SK-MEL-5 (cell line): ENCODE measurements around the gene TMEM114. TPM values are rescaled to one million over a fixed set of nuclear protein-coding genes. Genes with fewer than 3 reads are reported as not detected.

Source experiments
- DNase-seq: peaks from one replicate; pipeline ENCODE4 v3.0.0-alpha.2; 2016; ENCODE audit warnings: low read depth, low spot score
- in situ Hi-C: cut with HindIII; loops from 2 replicates; pipeline ENCODE4 v1.10.0; 2016; ENCODE audit warnings: low sequenced_read_pairs, high pct_unique_total_duplicates, low pct_unique_long_range_greater_than_20kb
- polyA plus RNA-seq, 2 experiments: library from polyadenylated mRNA; depleted of rRNA; stranded (reverse); fragments of >200 nt; gene quantifications; 2 replicates each; pipeline ENCODE4 v1.2.3, GENCODE V29; 2015
- total RNA-seq: library from RNA; depleted of rRNA; stranded (reverse); fragments of >200 nt; shearing (Covaris generic); gene quantifications from 2 replicates; pipeline ENCODE4 v1.2.3, GENCODE V29; 2014; rRNA removed

TMEM114 gene
- total RNA-seq: not detected in 2 replicates
- not detected in 2 replicates for polyA plus RNA-seq (2015; cell fraction: cytosol; rRNA removed)
- polyA plus RNA-seq (2015; cell fraction: nucleus; rRNA removed): not detected in 2 replicates

DNA sequence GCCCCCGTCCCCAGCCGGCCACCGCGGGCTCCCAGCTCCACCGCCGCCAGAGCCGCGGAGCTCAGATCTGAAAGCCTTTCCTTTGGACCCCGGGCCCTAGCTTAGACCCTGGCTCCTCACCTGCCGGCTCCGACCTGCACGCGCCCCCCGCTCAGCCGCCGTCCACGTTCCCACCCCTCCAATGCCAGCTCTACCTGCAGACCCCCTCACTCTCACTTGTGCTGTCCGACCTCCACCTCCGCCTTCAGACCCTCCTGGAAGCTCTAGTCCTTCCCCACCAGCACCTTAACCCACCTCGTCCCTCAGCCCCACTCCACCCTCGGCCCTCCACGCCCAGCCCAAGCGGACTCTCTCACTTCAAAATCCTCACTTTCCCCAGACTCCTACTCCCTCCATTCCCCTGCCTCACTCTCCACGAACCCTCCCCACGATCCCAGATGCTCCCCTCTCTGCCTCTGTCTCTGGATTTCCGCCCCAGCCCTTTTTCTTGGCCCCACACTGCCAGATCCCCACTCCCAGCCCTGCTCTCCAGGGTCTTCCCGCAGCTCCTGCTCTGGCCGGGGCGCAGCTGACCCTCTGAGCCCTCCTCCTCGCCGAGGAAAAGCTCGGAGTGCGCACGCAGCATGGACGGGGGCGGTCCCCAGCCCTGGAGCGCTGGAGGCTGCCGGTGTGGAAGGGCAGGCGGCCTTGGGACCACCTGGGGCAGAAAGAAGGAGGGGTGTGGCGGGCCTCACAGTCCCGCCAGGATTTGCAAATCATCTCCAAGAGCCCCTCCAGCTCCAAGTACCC, at the start of gene TMEM114:
TMEM114 (minus strand) TSS at position 612 of the 789 bp plus-strand sequence. CDS start 673 bp downstream, outside the sequence.
- DNase-seq: no peak
- in situ Hi-C loops: no loop called here

DNA sequence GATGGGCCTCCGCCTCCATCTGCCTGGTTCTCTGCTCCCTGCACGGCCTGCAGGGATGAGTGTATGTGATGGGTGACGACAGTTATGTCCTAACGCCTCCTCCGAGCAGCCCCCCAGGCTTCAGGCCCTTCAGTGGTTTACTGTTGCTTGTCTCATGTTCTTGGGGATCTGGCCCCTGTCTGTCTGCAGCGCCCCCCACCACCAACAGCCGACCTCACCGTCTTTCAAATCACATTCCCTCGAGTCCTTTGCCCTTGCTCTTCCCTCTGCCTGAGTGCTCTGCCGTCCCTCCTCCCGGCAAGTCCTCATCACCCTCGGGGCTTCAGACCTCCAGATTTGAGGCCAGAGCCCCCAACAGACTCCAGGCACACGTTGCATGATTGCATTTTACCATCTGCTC, 49.4 kb upstream of the TMEM114 start:
- in situ Hi-C loops: no loop called here
- DNase-seq: no peak

DNA sequence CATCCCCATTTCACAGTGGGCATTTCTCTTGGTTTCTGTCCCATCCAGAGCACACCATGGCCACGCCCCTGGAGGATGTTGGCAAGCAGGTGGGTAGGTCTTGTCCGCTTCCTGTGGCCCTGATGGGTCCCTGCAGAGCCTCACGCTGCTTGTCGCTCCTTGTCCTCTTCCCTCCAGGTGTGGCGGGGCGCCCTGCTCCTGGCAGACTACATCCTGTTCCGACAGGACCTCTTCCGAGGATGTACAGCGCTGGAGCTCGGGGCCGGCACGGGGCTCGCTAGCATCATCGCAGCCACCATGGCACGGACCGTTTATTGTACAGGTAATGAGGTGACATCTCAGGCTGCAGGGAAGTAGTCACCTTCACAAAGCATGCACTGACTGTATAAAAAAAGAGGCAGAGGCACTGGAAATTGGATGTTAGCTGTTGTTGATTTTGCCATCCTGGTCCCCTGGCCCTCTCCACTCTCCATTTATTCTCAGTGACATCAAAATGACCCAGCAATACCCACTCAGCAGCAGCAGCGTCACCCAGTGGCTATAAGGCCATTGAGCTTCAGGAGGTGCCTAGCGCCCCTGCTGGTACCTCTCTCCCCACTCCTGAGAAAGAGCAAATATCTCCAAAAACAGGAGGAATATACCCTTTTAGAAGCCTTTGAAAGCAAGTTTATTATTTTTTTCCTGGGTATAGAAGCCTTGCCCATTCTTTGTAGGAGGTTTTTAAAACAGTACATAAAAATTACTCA, 44.9 kb upstream of the TMEM114 start:
- peak; percentile 75 for DNase-seq
- in situ Hi-C loops: no loop called here

DNA sequence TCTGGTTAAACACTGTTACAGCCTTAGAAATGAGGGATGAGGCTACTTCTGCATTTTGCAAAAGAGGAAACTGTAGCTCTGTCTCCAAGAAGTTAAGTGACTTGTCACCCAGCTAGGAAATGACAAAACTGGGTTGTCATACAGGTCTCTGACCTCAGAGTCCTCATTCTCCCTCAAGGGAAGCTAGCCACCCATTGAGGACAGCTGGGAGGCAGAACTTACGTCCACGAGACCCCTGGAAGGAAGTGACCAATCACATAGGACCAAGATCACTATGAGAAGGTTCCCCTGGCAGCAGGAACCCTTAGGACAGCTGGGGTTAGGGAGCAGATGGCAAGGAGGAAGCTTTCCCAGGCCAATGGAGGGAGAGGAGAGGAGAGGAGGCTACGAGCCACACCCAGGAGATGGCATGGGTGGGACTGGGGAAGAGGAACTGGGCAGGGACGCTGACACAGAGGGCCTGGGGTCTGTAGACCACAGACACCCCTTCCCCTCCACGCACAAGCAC, 42.4 kb upstream of the TMEM114 start:
- DNase-seq: no peak
- in situ Hi-C loops: no loop called here

DNA sequence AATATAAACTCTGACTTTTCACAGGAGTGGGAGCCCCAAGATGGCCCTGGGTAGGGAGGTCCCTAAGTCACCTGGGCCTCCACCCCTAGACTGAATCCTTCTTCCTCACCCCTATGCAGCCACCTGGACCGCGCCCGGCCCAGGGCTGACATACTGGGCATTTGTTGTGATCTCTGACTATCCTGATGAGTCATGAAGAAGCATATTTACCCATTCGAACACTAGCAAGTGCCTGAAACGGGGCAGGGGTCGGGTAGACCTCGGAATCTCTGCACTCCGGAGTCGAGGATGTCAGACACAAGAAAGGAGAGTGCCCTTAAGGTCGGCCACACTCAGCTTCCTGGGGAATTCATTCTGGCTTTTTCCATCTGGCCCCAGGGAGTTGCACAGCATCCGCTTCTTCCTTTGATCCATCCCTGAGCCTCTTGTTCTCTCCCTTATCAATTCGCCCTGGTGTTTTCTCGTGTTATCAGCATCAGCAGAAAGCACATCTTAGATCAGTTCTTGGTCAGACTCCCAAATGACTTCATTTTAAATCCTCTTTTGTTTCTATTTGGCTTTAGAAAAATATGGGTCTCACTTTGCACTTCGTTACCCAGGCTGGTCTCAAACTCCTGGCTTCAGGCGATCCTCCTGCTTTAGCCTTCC, 41.6 kb upstream of the TMEM114 start:
- DNase-seq: no peak
- in situ Hi-C loops: no loop called here

DNA sequence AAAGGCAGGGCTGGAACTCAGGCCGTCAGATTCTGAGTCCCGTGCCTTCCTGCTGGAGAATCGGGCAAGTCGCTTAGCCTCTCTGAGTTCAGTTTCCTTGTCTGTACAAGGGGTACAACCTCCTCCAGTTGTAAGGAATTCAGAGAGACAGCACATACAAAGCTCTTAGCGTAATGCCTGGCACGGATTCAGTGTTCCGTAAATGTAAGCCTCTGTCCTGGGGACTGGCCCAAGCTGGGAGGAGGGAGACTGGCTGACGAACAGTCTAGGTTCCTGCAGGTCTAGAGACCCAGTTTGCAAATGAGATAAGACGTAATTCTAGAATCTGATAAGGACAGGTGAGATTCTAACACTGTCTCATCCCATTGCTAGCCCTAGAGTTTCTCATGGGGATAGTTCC, 41.1 kb upstream of the TMEM114 start:
- DNase-seq: no peak
- in situ Hi-C loops: no loop called here

DNA sequence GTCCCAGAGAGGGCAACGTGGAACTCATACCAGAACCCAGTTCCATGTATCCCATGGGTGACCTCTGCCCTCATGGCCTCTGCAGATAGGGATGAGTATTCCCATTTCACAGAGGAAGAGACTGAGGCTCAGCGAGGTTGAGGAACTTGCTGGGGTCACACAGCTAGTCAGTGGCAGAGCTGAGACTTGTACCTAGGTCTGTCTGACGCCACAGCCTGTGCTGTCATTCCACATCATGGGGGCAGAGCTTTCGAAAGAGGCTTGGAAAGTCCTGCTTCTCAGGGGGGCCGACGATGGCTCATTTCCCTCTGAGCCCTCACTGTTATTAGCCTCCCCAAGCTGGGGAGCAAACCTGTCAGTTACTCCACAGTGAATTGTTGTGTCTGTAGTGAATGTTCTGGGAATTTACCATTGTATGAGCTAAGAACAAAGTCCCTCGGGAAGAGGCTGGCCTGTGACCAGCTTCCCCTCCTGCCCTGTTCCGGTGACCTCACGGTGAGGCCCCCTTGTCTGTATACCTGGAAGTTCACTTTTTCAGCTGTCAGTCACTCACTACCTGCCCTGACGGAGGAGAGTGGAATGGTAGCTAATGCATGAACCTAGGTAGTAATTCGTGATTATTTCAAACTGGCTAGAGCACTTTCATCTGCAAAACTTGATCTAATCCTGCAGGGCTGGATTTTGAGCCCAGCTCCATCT, 40.1 kb upstream of the TMEM114 start:
- no peak for DNase-seq
- in situ Hi-C loops: no loop called here

DNA sequence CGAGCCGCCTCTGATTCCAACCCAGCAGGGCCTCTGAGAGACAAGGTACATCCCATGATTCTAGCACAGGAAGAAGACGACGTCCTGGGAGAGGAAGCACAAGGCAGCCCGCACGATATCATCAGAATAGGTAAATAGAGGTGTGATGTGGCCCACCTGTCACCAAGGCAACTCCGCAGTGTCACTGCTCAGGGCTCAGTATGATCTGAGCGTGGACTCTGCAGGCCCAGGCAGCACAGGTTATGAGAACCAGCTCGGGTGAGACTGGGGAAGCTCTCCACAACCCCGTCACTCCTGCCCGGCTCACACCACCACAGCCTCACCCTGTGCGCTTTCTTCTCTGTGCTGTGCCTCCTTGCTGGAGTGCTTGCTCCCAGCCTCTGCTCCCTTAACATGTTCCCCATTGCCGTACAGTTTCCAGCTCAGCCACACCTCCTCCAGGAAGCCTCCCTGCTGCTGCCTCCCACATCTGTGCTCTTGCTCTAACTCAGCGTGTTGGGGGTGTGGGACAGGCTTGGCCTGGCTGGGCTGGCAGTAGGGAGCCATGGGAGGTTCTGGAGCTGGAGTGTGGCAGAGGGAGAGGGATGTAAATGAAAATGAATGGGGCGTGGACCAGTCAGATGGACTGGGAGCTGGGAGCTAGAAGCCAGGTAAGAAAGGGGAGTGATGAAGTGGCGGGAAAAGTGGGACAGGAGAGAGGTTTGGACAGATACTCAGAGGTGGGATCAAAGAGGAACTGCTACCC, 38.8 kb upstream of the TMEM114 start:
- in situ Hi-C loops: no loop called here
- no peak for DNase-seq

DNA sequence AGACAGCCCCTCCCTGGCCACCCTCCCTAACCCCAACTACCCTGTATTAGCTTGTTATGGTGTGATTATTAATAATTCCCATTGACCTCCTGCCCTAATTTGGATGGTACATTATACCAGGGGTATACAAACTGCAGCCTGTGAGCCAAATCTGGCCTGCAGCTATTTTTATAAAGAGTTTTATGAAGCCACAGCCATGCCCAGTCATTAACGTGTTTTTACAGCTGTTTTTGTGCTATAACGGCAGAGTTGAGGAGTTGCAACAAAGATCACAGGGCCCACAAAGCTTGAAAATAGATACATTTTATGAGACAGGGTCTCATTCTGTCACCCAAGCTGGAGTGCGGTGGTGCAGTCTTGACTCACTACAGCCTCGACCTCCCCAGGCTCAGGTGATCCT, 37.1 kb upstream of the TMEM114 start:
- in situ Hi-C loops: no loop called here
- no peak for DNase-seq

DNA sequence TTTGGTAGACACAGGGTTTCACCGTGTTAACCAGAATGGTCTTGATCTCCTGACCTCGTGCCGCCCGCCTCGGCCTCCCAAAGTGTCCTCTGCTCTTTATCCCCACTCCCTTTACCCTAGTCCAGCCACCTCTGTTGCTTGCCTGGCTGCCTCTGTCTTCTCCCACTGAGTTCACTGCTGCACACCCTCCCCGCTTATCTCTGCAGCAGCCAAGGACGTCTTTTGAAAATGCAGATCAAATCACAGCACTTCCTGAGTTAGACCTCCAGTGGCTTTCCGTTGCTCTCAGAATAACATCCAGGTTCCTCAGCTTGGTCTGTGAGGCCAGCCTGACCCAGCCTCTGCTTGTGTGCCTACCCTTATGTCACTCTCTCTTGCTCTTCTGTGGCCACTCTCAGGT, 36.6 kb upstream of the TMEM114 start:
- DNase-seq: no peak
- in situ Hi-C loops: no loop called here

DNA sequence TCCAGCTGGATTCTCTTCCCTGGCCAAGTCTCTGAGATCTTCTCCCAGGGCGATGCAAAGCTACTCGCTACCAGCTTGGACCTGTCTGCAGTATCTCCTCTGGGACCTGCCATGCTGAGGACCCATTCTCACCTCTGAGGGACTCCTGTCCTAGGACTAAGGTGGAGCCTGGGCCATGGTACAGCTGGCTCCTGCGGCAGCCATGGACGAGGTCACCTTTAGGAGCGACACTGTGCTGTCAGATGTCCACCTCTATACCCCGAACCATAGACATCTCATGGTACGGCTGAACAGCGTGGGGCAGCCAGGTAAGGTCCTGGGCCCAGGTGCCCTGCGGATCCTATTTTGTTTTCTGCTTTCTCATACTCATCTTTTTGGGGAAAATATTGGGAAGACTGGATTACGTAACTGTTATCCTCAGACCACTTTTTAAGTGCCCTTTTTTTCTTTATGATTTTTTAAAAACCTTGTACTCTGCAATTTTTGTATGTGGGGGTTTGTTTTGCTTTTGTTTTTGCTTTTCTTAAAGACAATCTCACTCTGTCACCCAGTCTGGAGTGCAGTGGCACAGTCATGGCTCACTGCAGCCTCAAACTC, 35.3 kb upstream of the TMEM114 start:
- no peak for DNase-seq
- in situ Hi-C loops: no loop called here

DNA sequence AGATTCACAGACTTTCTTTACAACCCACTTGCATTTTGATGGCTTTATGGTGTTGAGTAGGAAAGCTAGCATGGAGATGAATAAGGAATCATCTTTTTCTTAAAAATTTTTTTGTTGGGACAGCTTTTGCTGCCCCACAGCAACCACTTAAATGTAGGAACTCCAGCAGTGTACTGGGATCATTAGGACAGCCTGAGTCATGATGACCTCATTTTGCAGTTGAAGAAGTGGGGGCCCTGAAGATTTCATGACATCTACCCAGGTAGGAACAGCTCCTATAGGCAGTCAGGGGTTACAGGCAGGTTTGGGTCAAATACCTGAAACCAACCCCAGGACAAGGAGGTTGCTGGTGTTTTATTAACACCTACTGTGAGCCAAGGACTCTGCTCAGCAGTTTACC, 33.3 kb upstream of the TMEM114 start:
- in situ Hi-C loops: no loop called here
- DNase-seq: no peak

DNA sequence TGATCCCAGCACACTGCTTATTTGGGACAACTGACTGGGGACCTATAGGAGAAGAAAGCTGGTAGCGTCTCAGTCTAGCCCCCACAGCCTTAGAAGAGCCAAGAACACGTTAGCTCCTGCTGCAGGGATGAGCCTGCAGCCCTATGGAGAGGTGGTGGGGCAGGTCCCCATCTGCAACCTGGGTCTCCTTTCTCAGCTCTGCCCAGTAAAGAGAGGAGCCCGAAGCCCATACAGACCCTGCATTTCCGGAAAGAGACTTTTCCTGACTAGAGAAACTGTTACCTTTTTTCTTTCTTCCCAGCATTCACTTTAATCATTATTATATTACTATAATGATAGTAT, 32.0 kb upstream of the TMEM114 start:
- DNase-seq: no peak
- in situ Hi-C loops: no loop called here

DNA sequence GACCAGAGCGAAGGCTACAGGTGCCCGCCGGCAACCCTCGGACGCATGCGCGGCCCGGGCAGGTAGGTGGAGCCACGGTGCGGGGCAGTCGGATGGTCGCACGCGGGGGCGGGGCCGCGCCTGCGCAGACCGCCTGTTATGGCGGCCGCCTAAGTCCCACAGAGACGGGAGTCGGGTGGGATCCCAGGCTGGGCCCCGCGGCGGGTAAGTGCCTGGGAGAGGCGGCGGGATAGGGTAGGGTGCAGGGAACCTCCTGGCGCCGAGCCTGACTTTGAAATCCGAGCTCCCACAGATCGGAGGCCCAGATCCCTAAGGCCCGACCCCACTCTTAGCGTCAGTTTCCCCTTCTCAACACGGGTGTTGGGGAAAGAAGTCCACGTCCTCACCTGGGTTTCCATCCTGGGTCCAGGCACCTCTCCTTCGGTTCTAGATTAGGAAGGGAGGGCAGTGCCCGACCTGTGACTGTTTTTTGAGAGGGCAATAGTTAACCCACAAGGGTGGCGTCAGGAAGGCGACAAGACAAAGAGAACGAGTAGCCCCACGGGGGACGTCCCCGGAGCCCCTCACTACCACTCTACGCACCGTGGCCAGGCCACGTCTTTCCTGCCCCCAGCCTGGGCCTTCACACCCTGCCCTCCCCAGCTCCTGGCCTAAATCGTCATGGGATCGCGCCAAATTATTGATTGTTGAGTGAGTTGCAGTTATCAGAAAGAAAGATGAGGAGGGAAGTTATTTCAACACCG, 31.4 kb upstream of the TMEM114 start, which contains the start of gene METTL22:
METTL22 (plus strand) TSS at position 127 of the 743 bp plus-strand sequence. CDS start 3,968 bp downstream, outside the sequence.
- in situ Hi-C loops: no loop called here
- DNase-seq: peak; percentile 79

DNA sequence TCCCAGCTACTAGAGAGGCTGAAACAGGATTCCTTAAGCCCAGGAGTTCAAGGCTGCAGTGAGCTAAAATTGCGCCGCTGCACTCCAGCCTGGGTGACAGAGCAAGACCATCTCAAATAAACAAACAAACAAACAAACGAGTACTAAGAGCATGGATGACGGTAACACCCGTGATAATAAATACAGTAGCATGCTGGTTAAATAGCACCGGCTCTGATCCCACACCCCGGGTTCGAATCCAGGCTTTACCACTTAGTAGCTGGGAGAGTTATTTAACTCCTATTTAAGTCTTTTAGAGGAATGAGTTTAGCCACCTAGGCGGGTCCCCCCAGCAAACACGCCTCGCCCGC, 30.9 kb upstream of the TMEM114 start:
- DNase-seq: no peak

DNA sequence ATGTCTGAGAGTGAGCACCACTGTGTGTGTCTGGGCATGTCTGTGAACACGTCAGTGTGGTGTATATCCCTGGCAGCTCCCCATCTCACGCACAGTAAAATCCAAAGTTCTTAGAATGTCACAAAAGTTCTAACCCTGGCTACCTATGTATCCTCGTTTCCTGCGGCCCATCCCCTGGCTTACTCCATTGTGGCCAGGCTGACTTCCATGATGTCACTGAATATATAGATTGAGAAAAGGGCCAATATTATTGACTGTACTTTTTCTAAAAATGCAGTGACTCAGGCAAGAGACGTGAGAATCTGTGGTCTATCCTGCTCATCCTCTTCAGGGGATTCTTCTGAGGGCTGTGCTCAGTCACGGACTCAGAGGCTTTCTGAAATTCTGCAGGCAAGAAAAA, 30.2 kb upstream of the TMEM114 start:
- in situ Hi-C loops: no loop called here
- DNase-seq: no peak

More for the DNA sequence above, 30.9 kb upstream of the TMEM114 start:
- in situ Hi-C loops: no loop called here
